HepG2 (cell line): ENCODE measurements around the gene PTPRM. TPM values are rescaled to one million over a fixed set of nuclear protein-coding genes. Genes with fewer than 3 reads are reported as not detected.

Experiments used
- ATAC-seq: fragments of 200-7000 bp; cut with Tn5 transposase; 3 replicates; pipeline ENCODE4 v1.9.1; 2020; ENCODE audit warnings: mild to moderate bottlenecking, moderate library complexity
- BruUV-seq: library from RNA; stranded (reverse); fragments of 400-500 nt; replicated peaks from 2 replicates; lab custom pipeline; 2021; lab: Mats Ljungman, UMichigan
- CTCF ChIA-PET: fragments of 300-600 bp; formaldehyde crosslinking; extraction: SDS; loops from one replicate; lab custom pipeline; 2021; ENCODE audit warnings: low total read pairs, inconsistent platforms, low intra/inter-chr PET ratio; lab: Yijun Ruan, JAX
- POLR2A ChIA-PET: fragments of 350-600 bp; sonication (Branson Sonifier 250); formaldehyde crosslinking; loops from one replicate; lab custom pipeline; 2020; ENCODE audit warnings: antibody characterized with exemption, inconsistent platforms; lab: Yijun Ruan, JAX
- DNase-seq: peaks from one replicate; pipeline ENCODE4 v3.0.0-alpha.2; 2015; ENCODE audit warnings: low spot score
- FAIRE-seq: peaks from 3 replicates; lab custom pipeline; 2011; peaks lifted over from hg19 to GRCh38; lab: Jason Lieb, UNC
- H2AFZ ChIP-seq: one replicate; pipeline ENCODE4 v1.6.1; 2011; ENCODE audit warnings: low read length, inconsistent platforms
- H3K27ac ChIP-seq: fragments of 300-600 bp; 3 replicates; pipeline ENCODE4 v1.8.0; 2011; ENCODE audit warnings: mixed run types, mild to moderate bottlenecking, mixed read lengths, low read length, inconsistent platforms; ENCODE audit not compliant: insufficient read depth; ENCODE audit errors: extremely low read length
- H3K27me3 ChIP-seq, 2 experiments: fragments of 200-600 bp in 1 of 2; 2 replicates in 1 of 2; 3 replicates in 1 of 2; pipeline versions ENCODE4 v1.6.0 to v1.8.0; 2011; ENCODE audit warnings: low read length in 2 of 2, mild to moderate bottlenecking in 2 of 2, moderate library complexity in 2 of 2, inconsistent platforms in 1 of 2; ENCODE audit not compliant: insufficient read depth in 2 of 2, control insufficient read depth in 1 of 2
- H3K36me3 ChIP-seq, 2 experiments: fragments of 200-600 bp in 1 of 2; replicated peaks in 1 of 2; 2 replicates in 1 of 2; 3 replicates in 1 of 2; pipeline versions ENCODE4 v1.5.1 to v1.8.0; 2011; ENCODE audit warnings: low read length in 2 of 2, inconsistent platforms in 1 of 2; ENCODE audit not compliant: insufficient read depth in 2 of 2, control insufficient read depth in 1 of 2
- H3K4me1 ChIP-seq: 2 replicates; pipeline ENCODE4 v1.5.1; 2012; ENCODE audit warnings: low read length, inconsistent platforms; ENCODE audit not compliant: insufficient read depth
- H3K4me2 ChIP-seq: 2 replicates; pipeline ENCODE4 v1.6.0; 2011; ENCODE audit warnings: low read depth, low read length, inconsistent platforms
- H3K4me3 ChIP-seq, 3 experiments: fragments of 200-600 bp in 1 of 3; sonication (generic), shearing (Covaris generic) in 1 of 3; replicated peaks in 1 of 3; 2 replicates each; pipeline ENCODE4 v1.5.1; 2011 to 2016; ENCODE audit warnings: low read length in 3 of 3, inconsistent platforms in 2 of 3, low read depth in 2 of 3, mild to moderate bottlenecking in 2 of 3, control low read depth in 1 of 3, mixed read lengths in 1 of 3; ENCODE audit not compliant: insufficient read depth in 1 of 3
- H3K79me2 ChIP-seq: one replicate; pipeline ENCODE4 v1.6.1; 2011; ENCODE audit warnings: low read length, inconsistent platforms; ENCODE audit not compliant: insufficient read depth
- H3K9ac ChIP-seq: 2 replicates; pipeline ENCODE4 v1.6.0; 2011; ENCODE audit warnings: mild to moderate bottlenecking, low read depth, low read length, inconsistent platforms; ENCODE audit not compliant: insufficient read depth
- H3K9me3 ChIP-seq: 2 replicates; pipeline ENCODE4 v1.5.1; 2012; ENCODE audit warnings: mild to moderate bottlenecking, low read length
- H4K20me1 ChIP-seq: 2 replicates; pipeline ENCODE4 v1.6.0; 2011; ENCODE audit warnings: inconsistent platforms, mild to moderate bottlenecking, low read length, moderate library complexity; ENCODE audit not compliant: insufficient read depth
- ASH2L ChIP-seq: fragments of 300-600, 200-600 bp; sonication (generic); IDR thresholded peaks from 2 replicates; pipeline ENCODE4 v1.7.0; 2017; ENCODE audit warnings: low read depth, mild to moderate bottlenecking, moderate library complexity, mixed read lengths, low read length; ENCODE audit not compliant: insufficient read length
- BCL6 ChIP-seq: IDR thresholded peaks from 2 replicates; pipeline ENCODE4 v1.6.1; 2016; ENCODE audit warnings: missing genetic modification reagents, missing compliant biosample characterization
- CBX1 ChIP-seq: IDR thresholded peaks from one replicate; pipeline ENCODE4 v1.6.1; 2016; ENCODE audit warnings: antibody characterized with exemption, low read depth
- CEBPG ChIP-seq: IDR thresholded peaks from 2 replicates; pipeline ENCODE4 v1.6.1; 2016
- KDM6A ChIP-seq: IDR thresholded peaks from 2 replicates; pipeline ENCODE4 v1.6.1; 2016; ENCODE audit warnings: low read depth
- MBNL3 ChIP-seq: fragments of 250-450 bp; sonication (Bioruptor Pico); conservative IDR thresholded peaks from 2 replicates; pipeline ENCODE4 v1.8.0; 2022; ENCODE audit warnings: mild to moderate bottlenecking, inconsistent platforms
- MEF2D ChIP-seq: sonication (generic); formaldehyde crosslinking; IDR thresholded peaks from 2 replicates; pipeline ENCODE4 v1.5.1; 2020; ENCODE audit warnings: mild to moderate bottlenecking, missing genetic modification reagents
- NFATC3 ChIP-seq: sonication (generic); formaldehyde crosslinking; IDR thresholded peaks from 2 replicates; pipeline ENCODE4 v1.5.1; 2020; ENCODE audit warnings: mild to moderate bottlenecking, missing genetic modification reagents
- NR2C2 ChIP-seq: sonication (generic); formaldehyde crosslinking; IDR thresholded peaks from 2 replicates; pipeline ENCODE4 v1.4.0; 2020; ENCODE audit warnings: missing genetic modification reagents, mild to moderate bottlenecking, moderate library complexity, borderline replicate concordance
- RNF2 ChIP-seq: fragments of 450-650 bp; conservative IDR thresholded peaks from 2 replicates; pipeline ENCODE4 v1.6.1; 2016; ENCODE audit warnings: low read depth
- ZNF17 ChIP-seq: sonication (generic); formaldehyde crosslinking; IDR thresholded peaks from 2 replicates; pipeline ENCODE4 v1.5.0; 2020; ENCODE audit warnings: mild to moderate bottlenecking, missing genetic modification reagents
- ZNF510 ChIP-seq: sonication (generic); formaldehyde crosslinking; IDR thresholded peaks from 2 replicates; pipeline ENCODE4 v1.4.0; 2020; ENCODE audit warnings: low read depth, mild to moderate bottlenecking, missing genetic modification reagents
- ZNF670 ChIP-seq: sonication (generic); formaldehyde crosslinking; IDR thresholded peaks from 2 replicates; pipeline ENCODE4 v1.8.0; 2022; ENCODE audit warnings: mild to moderate bottlenecking, missing genetic modification reagents, borderline replicate concordance
- WGBS: methylation state at CpG from one replicate; pipeline ENCODE4 v1.1.6; 2017; ENCODE audit warnings: low lambda C conversion rate; 5-methylcytosine and 5-hydroxymethylcytosine counted together
- in situ Hi-C: cut with HindIII; loops from 2 replicates; pipeline ENCODE4 v1.10.0; 2017; ENCODE audit warnings: low pct_unique_long_range_greater_than_20kb; ENCODE audit not compliant: extremely low pct_ligation_motif_present
- intact Hi-C: fragments of 100-400 bp; cut with micrococcal nuclease; formaldehyde crosslinking; loops from one replicate; pipeline ENCODE4 v1.10.0; 2022; ENCODE audit not compliant: unreplicated experiment
- polyA plus RNA-seq, 8 experiments: library from polyadenylated mRNA; depleted of rRNA in 3 of 8; stranded (reverse) in 7 of 8; unstranded in 1 of 8; fragments of >200 nt; fragmentation: Illumina TruSeq in 4 of 8; extraction: Trizol in 4 of 8; gene quantifications; 2 replicates each; pipeline versions ENCODE4 v1.2.1 to v1.2.3, GENCODE V29; 2011 to 2016; ENCODE audit warnings: low read depth in 4 of 8, missing spikeins in 1 of 8, mixed read lengths in 1 of 8; ENCODE audit not compliant: insufficient read depth in 1 of 8
- total RNA-seq, 5 experiments: library from RNA; depleted of rRNA; stranded (reverse); fragments of >200 nt; fragmentation: Illumina TruSeq; extraction: Trizol; gene quantifications; 2 replicates each; pipeline ENCODE4 v1.2.3, GENCODE V29; 2016; ENCODE audit warnings: low read depth in 1 of 5
- TF ChIP-seq, protein P1 (sequence below): sonication (generic); formaldehyde crosslinking; IDR thresholded peaks from 2 replicates; pipeline ENCODE4 v1.5.0; 2020; ENCODE audit warnings: mild to moderate bottlenecking, missing genetic modification reagents, moderate library complexity
- TF ChIP-seq, protein P2 (sequence below): sonication (generic); formaldehyde crosslinking; IDR thresholded peaks from 2 replicates; pipeline ENCODE4 v1.4.0; 2020; ENCODE audit warnings: missing genetic modification reagents

Gene PTPRM
- total and polyA plus RNA-seq, 2 of the 13 experiments (the other 11 are each of a cell fraction or from before 2014, with no cell fraction given): 12.6 to 108 TPM

DNA sequence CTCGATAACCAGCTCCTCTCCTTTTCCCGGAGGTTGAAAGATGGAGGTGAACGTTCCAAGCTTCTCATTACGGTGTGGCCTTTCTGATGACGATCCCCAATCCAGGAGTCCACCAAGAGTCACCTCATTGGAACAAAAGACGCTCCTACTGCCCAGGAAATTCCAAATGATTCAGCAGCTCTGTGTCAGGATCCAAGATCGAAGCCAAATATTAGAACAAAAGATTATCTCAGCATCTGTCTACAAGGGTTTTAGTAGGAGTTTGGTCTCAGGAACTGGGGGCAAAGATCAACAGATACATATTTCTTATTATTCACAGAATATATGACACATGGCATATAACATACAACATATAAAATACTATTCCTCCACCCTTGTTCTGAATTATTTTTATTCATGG is 881.0 kb downstream of the PTPRM start:
- TF ChIP-seq CBX1: no peak
- no peak for TF ChIP-seq ZNF670 (CRISPR knock-in tag)
- TF ChIP-seq BCL6 (CRISPR knock-in tag): no peak
- TF ChIP-seq RNF2: no peak
- no peak for TF ChIP-seq NR2C2 (CRISPR knock-in tag)
- no peak for TF ChIP-seq CEBPG
- no peak for TF ChIP-seq ZNF17 (CRISPR knock-in tag)
- no peak for TF ChIP-seq KDM6A
- TF ChIP-seq MEF2D (CRISPR knock-in tag): no peak
- no peak for TF ChIP-seq ASH2L
- TF ChIP-seq MBNL3 (CRISPR knock-in tag): no peak
- no peaks in the 10 kb centered on the region for H4K20me1 ChIP-seq
- ChIA-PET CTCF (no interaction called here), POLR2A (no interaction called here)
- ATAC-seq (no peak), DNase-seq (no peak), FAIRE-seq (no peak)
- no peaks in the 10 kb centered on the region for H3K36me3 ChIP-seq
- no TSS peak for BruUV-seq
- 8% methylated on average over 7 of the region's 7 CpGs for WGBS
- no peaks in the 10 kb centered on the region for H3K4me1 ChIP-seq
- H3K9ac ChIP-seq: no peak overlapping the region
- H3K4me2 ChIP-seq: no peak overlapping the region
- intact Hi-C loops (no loop called here), in situ Hi-C loops (no loop called here)
- H3K4me3 ChIP-seq: no peak overlapping the region
- H3K9me3 ChIP-seq: no peaks in the 10 kb centered on the region
- H3K79me2 ChIP-seq: no peaks in the 10 kb centered on the region
- H3K27me3 ChIP-seq: no peaks in the 10 kb centered on the region
- no peak overlapping the region for H2AFZ ChIP-seq
- no peak overlapping the region for H3K27ac ChIP-seq

DNA sequence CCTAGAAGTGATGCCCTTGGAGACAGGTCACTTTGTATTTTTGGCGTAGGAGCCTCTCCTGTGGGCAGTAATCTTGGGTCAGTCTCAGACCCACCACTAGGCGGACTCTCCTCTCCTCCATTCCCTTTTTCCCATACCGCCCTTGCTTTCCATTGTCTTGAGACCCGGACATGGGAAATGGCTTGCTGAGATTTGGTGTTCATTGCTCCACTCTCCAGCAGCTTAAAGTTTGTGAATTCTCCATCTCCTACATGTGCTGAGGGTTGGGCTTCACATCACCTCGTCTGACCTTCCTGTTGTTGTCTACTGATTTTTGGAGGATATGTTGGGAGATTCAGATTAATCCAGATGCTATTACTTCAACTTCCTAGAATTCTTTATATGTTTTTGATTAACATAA is 882.9 kb downstream of the PTPRM start:
- Histone ChIP-seq H3K36me3 (no peaks in the 10 kb centered on the region), H3K9ac (no peak overlapping the region), H3K4me2 (no peak overlapping the region), H2AFZ (no peak overlapping the region), H3K4me3 (no peak overlapping the region), H3K27me3 (no peaks in the 10 kb centered on the region), H3K4me1 (no peaks in the 10 kb centered on the region), H4K20me1 (no peaks in the 10 kb centered on the region), H3K9me3 (no peaks in the 10 kb centered on the region), H3K27ac (no peak overlapping the region), H3K79me2 (no peaks in the 10 kb centered on the region)
- BruUV-seq: no TSS peak
- CTCF ChIA-PET: no interaction called here
- DNase-seq: no peak
- WGBS: under 1% methylated on average over 5 of the region's 5 CpGs
- POLR2A ChIA-PET: no interaction called here
- intact Hi-C loops (no loop called here), in situ Hi-C loops (no loop called here)
- peak; percentile 77 for ATAC-seq
- peak; percentile 66 for FAIRE-seq
- TF ChIP-seq ZNF510 (no peak), NFATC3 (CRISPR knock-in tag) (no peak)
- TF ChIP-seq, protein P1, sequence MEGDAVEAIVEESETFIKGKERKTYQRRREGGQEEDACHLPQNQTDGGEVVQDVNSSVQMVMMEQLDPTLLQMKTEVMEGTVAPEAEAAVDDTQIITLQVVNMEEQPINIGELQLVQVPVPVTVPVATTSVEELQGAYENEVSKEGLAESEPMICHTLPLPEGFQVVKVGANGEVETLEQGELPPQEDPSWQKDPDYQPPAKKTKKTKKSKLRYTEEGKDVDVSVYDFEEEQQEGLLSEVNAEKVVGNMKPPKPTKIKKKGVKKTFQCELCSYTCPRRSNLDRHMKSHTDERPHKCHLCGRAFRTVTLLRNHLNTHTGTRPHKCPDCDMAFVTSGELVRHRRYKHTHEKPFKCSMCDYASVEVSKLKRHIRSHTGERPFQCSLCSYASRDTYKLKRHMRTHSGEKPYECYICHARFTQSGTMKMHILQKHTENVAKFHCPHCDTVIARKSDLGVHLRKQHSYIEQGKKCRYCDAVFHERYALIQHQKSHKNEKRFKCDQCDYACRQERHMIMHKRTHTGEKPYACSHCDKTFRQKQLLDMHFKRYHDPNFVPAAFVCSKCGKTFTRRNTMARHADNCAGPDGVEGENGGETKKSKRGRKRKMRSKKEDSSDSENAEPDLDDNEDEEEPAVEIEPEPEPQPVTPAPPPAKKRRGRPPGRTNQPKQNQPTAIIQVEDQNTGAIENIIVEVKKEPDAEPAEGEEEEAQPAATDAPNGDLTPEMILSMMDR (CRISPR knock-in tag): peak; percentile 55
- TF ChIP-seq, protein P2, sequence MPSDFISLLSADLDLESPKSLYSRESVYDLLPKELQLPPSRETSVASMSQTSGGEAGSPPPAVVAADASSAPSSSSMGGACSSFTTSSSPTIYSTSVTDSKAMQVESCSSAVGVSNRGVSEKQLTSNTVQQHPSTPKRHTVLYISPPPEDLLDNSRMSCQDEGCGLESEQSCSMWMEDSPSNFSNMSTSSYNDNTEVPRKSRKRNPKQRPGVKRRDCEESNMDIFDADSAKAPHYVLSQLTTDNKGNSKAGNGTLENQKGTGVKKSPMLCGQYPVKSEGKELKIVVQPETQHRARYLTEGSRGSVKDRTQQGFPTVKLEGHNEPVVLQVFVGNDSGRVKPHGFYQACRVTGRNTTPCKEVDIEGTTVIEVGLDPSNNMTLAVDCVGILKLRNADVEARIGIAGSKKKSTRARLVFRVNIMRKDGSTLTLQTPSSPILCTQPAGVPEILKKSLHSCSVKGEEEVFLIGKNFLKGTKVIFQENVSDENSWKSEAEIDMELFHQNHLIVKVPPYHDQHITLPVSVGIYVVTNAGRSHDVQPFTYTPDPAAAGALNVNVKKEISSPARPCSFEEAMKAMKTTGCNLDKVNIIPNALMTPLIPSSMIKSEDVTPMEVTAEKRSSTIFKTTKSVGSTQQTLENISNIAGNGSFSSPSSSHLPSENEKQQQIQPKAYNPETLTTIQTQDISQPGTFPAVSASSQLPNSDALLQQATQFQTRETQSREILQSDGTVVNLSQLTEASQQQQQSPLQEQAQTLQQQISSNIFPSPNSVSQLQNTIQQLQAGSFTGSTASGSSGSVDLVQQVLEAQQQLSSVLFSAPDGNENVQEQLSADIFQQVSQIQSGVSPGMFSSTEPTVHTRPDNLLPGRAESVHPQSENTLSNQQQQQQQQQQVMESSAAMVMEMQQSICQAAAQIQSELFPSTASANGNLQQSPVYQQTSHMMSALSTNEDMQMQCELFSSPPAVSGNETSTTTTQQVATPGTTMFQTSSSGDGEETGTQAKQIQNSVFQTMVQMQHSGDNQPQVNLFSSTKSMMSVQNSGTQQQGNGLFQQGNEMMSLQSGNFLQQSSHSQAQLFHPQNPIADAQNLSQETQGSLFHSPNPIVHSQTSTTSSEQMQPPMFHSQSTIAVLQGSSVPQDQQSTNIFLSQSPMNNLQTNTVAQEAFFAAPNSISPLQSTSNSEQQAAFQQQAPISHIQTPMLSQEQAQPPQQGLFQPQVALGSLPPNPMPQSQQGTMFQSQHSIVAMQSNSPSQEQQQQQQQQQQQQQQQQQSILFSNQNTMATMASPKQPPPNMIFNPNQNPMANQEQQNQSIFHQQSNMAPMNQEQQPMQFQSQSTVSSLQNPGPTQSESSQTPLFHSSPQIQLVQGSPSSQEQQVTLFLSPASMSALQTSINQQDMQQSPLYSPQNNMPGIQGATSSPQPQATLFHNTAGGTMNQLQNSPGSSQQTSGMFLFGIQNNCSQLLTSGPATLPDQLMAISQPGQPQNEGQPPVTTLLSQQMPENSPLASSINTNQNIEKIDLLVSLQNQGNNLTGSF (CRISPR knock-in tag): no peak
